ENCODE measurements around the gene PLA2G12A. TPM values are rescaled to one million over a fixed set of nuclear protein-coding genes. Genes with fewer than 3 reads are reported as not detected.

The PLA2G12A gene
- 8.9 TPM for total RNA-seq

- H3K27ac ChIP-seq = peak within 1 kb of the TSS; percentile 70 to 71
- intact Hi-C loops (cut with DNase I) = loop anchor here (1.0 to 10.0 kb wide), 4 partner anchors 27 to 465 kb away; partner anchors contain the start of genes CASP6, ELOVL6 and GAR1
- no peaks in the 10 kb centered on the region for H3K27me3 ChIP-seq
- H3K36me3 ChIP-seq = no peaks in the 10 kb centered on the region
- H3K9me3 ChIP-seq = no peaks in the 10 kb centered on the region
- H3K4me1 ChIP-seq = peaks cover 0 to 6% of the 10 kb centered on the region in 2 donors
- H3K4me3 ChIP-seq = peak within 1 kb of the TSS; percentile 86 to 88
- TF ChIP-seq CTCF (IDR thresholded peaks at IDR 0.05) = no peak
- DNase-seq (ENCODE audit: low spot score in 2 of 2) = peak; percentile 9 to 79
Observed at GRCh38 chr4:109729718-109730618, at the start of gene PLA2G12A. Gene PLA2G12A, minus strand, starts transcription at chr4:109730070. Its CDS starts 261 bp downstream, at chr4:109729809.

GRCh38 chr4:109764789-109765402, 35.0 kb upstream of the PLA2G12A start:
- intact Hi-C loops (cut with DNase I) = no loop called here
- no peak for TF ChIP-seq CTCF (IDR thresholded peaks at IDR 0.05)

DNA sequence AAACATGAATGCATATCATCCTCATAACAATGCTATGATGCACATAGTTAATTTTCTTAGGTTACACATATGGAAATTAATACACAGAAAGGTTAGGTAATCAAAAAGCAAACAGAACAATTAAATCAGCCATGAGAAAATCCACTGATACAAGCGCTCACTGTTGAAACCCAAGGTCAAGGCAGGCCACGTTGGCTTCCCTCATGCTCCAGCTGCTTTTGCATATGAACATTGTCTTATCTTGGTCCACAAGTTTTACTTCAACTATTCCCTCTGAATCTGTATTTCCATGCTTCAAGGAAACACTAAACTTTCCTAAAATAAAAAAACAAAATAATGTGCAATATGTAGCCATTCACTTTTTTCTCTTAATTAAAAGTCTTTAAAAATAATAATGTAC, 34.5 kb upstream of the PLA2G12A start:
- Histone ChIP-seq H3K27me3 (no peaks in the 10 kb centered on the region), H3K4me1 (no peaks in the 10 kb centered on the region), H3K4me3 (no peak overlapping the region), H3K36me3 (no peaks in the 10 kb centered on the region), H3K9me3 (no peaks in the 10 kb centered on the region), H3K27ac (no peak overlapping the region)
- TF ChIP-seq CTCF (IDR thresholded peaks at IDR 0.05) = no peak
- intact Hi-C loops (cut with DNase I) = no loop called here
- no peak for DNase-seq (ENCODE audit: low spot score in 2 of 2)

More at GRCh38 chr4:109764789-109765402, 35.0 kb upstream of the PLA2G12A start:
- no peak for DNase-seq (ENCODE audit: low spot score in 2 of 2)
- no peak overlapping the region for H3K27ac ChIP-seq
- no peaks in the 10 kb centered on the region for H3K36me3 ChIP-seq
- H3K4me3 ChIP-seq = no peak overlapping the region
- no peaks in the 10 kb centered on the region for H3K9me3 ChIP-seq
- no peaks in the 10 kb centered on the region for H3K27me3 ChIP-seq
- H3K4me1 ChIP-seq = no peaks in the 10 kb centered on the region

DNA sequence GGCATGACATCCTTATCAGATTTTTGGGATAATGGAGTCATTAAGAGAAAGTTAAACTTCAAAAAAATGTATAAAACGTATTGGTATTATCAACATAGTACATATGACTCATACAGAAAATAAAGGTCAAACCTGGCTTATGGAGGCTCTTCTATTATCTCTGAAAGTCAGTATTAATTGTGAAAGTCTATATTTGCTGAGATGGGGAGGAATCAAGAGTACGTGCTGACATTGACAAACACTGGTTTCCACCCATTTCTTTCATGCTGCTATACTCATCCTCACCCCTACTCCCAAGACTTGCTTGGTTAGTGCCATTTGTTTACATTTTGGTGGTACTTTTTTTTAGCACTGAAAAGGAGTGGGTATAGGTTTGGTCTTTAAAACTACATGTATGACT, 30.8 kb upstream of the PLA2G12A start:
- Histone ChIP-seq H3K36me3 (no peaks in the 10 kb centered on the region), H3K4me3 (no peak overlapping the region), H3K9me3 (no peaks in the 10 kb centered on the region), H3K27ac (no peak overlapping the region), H3K27me3 (no peaks in the 10 kb centered on the region), H3K4me1 (no peaks in the 10 kb centered on the region)
- no peak for DNase-seq (ENCODE audit: low spot score in 2 of 2)
- intact Hi-C loops (cut with DNase I) = no loop called here
- no peak for TF ChIP-seq CTCF (IDR thresholded peaks at IDR 0.05)

- H3K27me3 ChIP-seq = no peaks in the 10 kb centered on the region
- H3K4me3 ChIP-seq = no peak overlapping the region
- no peaks in the 10 kb centered on the region for H3K9me3 ChIP-seq
- DNase-seq (ENCODE audit: low spot score in 2 of 2) = no peak
- H3K4me1 ChIP-seq = no peaks in the 10 kb centered on the region
- intact Hi-C loops (cut with DNase I) = no loop called here
- H3K36me3 ChIP-seq = no peaks in the 10 kb centered on the region
- no peak for TF ChIP-seq CTCF (IDR thresholded peaks at IDR 0.05)
- no peak overlapping the region for H3K27ac ChIP-seq
Observed at GRCh38 chr4:109755656-109756055, 25.8 kb upstream of the PLA2G12A start.

All from ascending aorta (tissue), 2 donors.